Osteocyte (in vitro differentiated cells): Measurements from ENCODE around the gene TSHZ2. TPM values are rescaled to one million over a fixed set of nuclear protein-coding genes. Genes with fewer than 3 reads are reported as not detected.

ENCODE experiments used
- DNase-seq: peaks from one replicate; pipeline ENCODE4 v3.0.0; 2021; ENCODE audit warnings: mixed read lengths; ENCODE audit not compliant: unreplicated experiment; ENCODE audit errors: extremely low spot score
- H3K27ac Mint-ChIP-seq: one replicate; pipeline ENCODE4 v1.8.0; 2021; ENCODE audit warnings: mild to moderate bottlenecking, mixed read lengths; ENCODE audit not compliant: unreplicated experiment
- H3K27me3 Mint-ChIP-seq: one replicate; pipeline ENCODE4 v1.8.0; 2021; ENCODE audit warnings: mixed read lengths; ENCODE audit not compliant: unreplicated experiment
- H3K36me3 Mint-ChIP-seq: one replicate; pipeline ENCODE4 v1.8.0; 2021; ENCODE audit warnings: mixed read lengths; ENCODE audit not compliant: unreplicated experiment
- H3K4me1 Mint-ChIP-seq: one replicate; pipeline ENCODE4 v1.8.0; 2021; ENCODE audit warnings: mixed read lengths; ENCODE audit not compliant: unreplicated experiment
- H3K4me3 Mint-ChIP-seq: one replicate; pipeline ENCODE4 v1.8.0; 2021; ENCODE audit warnings: mild to moderate bottlenecking, moderate library complexity, mixed read lengths; ENCODE audit not compliant: unreplicated experiment
- H3K9me3 Mint-ChIP-seq: one replicate; pipeline ENCODE4 v1.8.0; 2021; ENCODE audit warnings: mixed read lengths; ENCODE audit not compliant: unreplicated experiment
- CTCF ChIP-seq: fragments of 200-600 bp; sonication (generic); IDR thresholded peaks from 2 replicates; pipeline ENCODE4 v1.5.0; 2021; ENCODE audit warnings: antibody characterized with exemption, mild to moderate bottlenecking, moderate library complexity
- total RNA-seq: library from RNA; stranded (reverse); gene quantifications from 2 replicates; pipeline ENCODE4 v1.2.1, GENCODE V29; 2021

The TSHZ2 gene
- total RNA-seq, 1 donor from 2014 or later = not detected

GRCh38 chr20:53036992-53037391 lies 64.8 kb downstream of the TSHZ2 start:
- Mint-ChIP-seq H3K27ac (no peak overlapping the region), H3K4me3 (no peak overlapping the region), H3K4me1 (no peaks in the 10 kb centered on the region), H3K9me3 (peaks cover 9% of the 10 kb centered on the region), H3K27me3 (no peaks in the 10 kb centered on the region), H3K36me3 (no peaks in the 10 kb centered on the region)
- no peak for DNase-seq
- TF ChIP-seq CTCF = no peak

GRCh38 chr20:53037621-53038020 lies 65.5 kb downstream of the TSHZ2 start:
- no peak overlapping the region for H3K4me3 Mint-ChIP-seq
- no peak for DNase-seq
- peaks cover 9% of the 10 kb centered on the region for H3K9me3 Mint-ChIP-seq
- H3K36me3 Mint-ChIP-seq = no peaks in the 10 kb centered on the region
- no peak overlapping the region for H3K27ac Mint-ChIP-seq
- H3K4me1 Mint-ChIP-seq = no peaks in the 10 kb centered on the region
- H3K27me3 Mint-ChIP-seq = no peaks in the 10 kb centered on the region
- no peak for TF ChIP-seq CTCF

- TF ChIP-seq CTCF = no peak
- Mint-ChIP-seq H3K27ac (no peak overlapping the region), H3K27me3 (no peaks in the 10 kb centered on the region), H3K4me3 (no peak overlapping the region), H3K4me1 (no peaks in the 10 kb centered on the region), H3K9me3 (peaks cover 9% of the 10 kb centered on the region), H3K36me3 (no peaks in the 10 kb centered on the region)
- no peak for DNase-seq
Measured at GRCh38 chr20:53038299-53038698, 66.1 kb downstream of the TSHZ2 start.

GRCh38 chr20:53040693-53041589 lies 68.8 kb downstream of the TSHZ2 start:
- Mint-ChIP-seq H3K27ac (no peak overlapping the region), H3K4me1 (no peaks in the 10 kb centered on the region), H3K27me3 (no peaks in the 10 kb centered on the region), H3K4me3 (no peak overlapping the region), H3K36me3 (no peaks in the 10 kb centered on the region), H3K9me3 (peaks cover 12% of the 10 kb centered on the region)
- no peak for TF ChIP-seq CTCF
- DNase-seq = no peak

- Mint-ChIP-seq H3K9me3 (peaks cover 16% of the 10 kb centered on the region), H3K4me1 (no peaks in the 10 kb centered on the region)
- no peak for TF ChIP-seq CTCF
Measured at GRCh38 chr20:53042521-53042920, 70.4 kb downstream of the TSHZ2 start.

More at GRCh38 chr20:53042521-53042920, 70.4 kb downstream of the TSHZ2 start:
- Mint-ChIP-seq H3K4me3 (no peak overlapping the region), H3K36me3 (no peaks in the 10 kb centered on the region), H3K27me3 (no peaks in the 10 kb centered on the region), H3K27ac (no peak overlapping the region)
- DNase-seq = no peak
